Neutrophil (primary cell): Measurements from ENCODE around the gene CHI3L1.

Source experiments
- H3K27ac ChIP-seq: fragments of 200-600 bp; sonication (generic); 2 replicates; pipeline ENCODE4 v1.5.1; 2016; ENCODE audit warnings: mild to moderate bottlenecking, moderate library complexity
- H3K27me3 ChIP-seq: fragments of 200-600 bp; sonication (generic); 2 replicates; pipeline ENCODE4 v1.6.0; 2016; ENCODE audit warnings: mild to moderate bottlenecking
- H3K36me3 ChIP-seq: fragments of 200-600 bp; sonication (generic); 2 replicates; pipeline ENCODE4 v1.5.1; 2017
- H3K4me1 ChIP-seq, 2 experiments: fragments of 200-600 bp in 1 of 2; sonication (generic) in 1 of 2; 1 replicate in 1 of 2; 2 replicates in 1 of 2; pipeline versions ENCODE4 v1.5.1 to v1.6.1; 2013 to 2016; ENCODE audit warnings: low read depth in 1 of 2, low read length in 1 of 2, mild to moderate bottlenecking in 1 of 2, moderate library complexity in 1 of 2; ENCODE audit not compliant: control insufficient read depth in 1 of 2, insufficient read depth in 1 of 2
- H3K4me3 ChIP-seq, 2 experiments: fragments of 200-600 bp in 1 of 2; sonication (generic) in 1 of 2; 1 replicate in 1 of 2; 2 replicates in 1 of 2; pipeline ENCODE4 v1.5.1; 2013 to 2016; ENCODE audit warnings: low read depth in 1 of 2, low read length in 1 of 2, mild to moderate bottlenecking in 1 of 2, moderate library complexity in 1 of 2
- H3K9me3 ChIP-seq: fragments of 200-600 bp; sonication (generic); 2 replicates; pipeline ENCODE4 v1.5.1; 2016
- TF ChIP-seq, protein P1 (sequence below): fragments of 200-600 bp; sonication (generic); IDR thresholded peaks from 2 replicates; pipeline ENCODE4 v1.5.1; 2016; ENCODE audit warnings: antibody characterized with exemption

CHI3L1 gene

GRCh38 chr1:203188686-203189232 lies 2.3 kb upstream of the CHI3L1 start:
- TF ChIP-seq, protein P1, sequence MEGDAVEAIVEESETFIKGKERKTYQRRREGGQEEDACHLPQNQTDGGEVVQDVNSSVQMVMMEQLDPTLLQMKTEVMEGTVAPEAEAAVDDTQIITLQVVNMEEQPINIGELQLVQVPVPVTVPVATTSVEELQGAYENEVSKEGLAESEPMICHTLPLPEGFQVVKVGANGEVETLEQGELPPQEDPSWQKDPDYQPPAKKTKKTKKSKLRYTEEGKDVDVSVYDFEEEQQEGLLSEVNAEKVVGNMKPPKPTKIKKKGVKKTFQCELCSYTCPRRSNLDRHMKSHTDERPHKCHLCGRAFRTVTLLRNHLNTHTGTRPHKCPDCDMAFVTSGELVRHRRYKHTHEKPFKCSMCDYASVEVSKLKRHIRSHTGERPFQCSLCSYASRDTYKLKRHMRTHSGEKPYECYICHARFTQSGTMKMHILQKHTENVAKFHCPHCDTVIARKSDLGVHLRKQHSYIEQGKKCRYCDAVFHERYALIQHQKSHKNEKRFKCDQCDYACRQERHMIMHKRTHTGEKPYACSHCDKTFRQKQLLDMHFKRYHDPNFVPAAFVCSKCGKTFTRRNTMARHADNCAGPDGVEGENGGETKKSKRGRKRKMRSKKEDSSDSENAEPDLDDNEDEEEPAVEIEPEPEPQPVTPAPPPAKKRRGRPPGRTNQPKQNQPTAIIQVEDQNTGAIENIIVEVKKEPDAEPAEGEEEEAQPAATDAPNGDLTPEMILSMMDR: no peak
- Histone ChIP-seq H3K27me3 (no peaks in the 10 kb centered on the region), H3K9me3 (no peaks in the 10 kb centered on the region), H3K36me3 (peaks cover 14% of the 10 kb centered on the region), H3K4me3 (no peak overlapping the region), H3K27ac (peak overlapping the region; percentile 95), H3K4me1 (peaks cover 69 to 70% of the 10 kb centered on the region in 2 experiments)

GRCh38 chr1:203187689-203188264 lies 1.3 kb upstream of the CHI3L1 start:
- TF ChIP-seq, protein P1: no peak
- peak overlapping the region in 1 of 2 experiments; percentile 73 for H3K4me3 ChIP-seq
- no peaks in the 10 kb centered on the region for H3K9me3 ChIP-seq
- no peaks in the 10 kb centered on the region for H3K27me3 ChIP-seq
- H3K27ac ChIP-seq: peak overlapping the region; percentile 95
- peaks cover 23% of the 10 kb centered on the region for H3K36me3 ChIP-seq
- H3K4me1 ChIP-seq: peaks cover 79% of the 10 kb centered on the region in 2 experiments

DNA sequence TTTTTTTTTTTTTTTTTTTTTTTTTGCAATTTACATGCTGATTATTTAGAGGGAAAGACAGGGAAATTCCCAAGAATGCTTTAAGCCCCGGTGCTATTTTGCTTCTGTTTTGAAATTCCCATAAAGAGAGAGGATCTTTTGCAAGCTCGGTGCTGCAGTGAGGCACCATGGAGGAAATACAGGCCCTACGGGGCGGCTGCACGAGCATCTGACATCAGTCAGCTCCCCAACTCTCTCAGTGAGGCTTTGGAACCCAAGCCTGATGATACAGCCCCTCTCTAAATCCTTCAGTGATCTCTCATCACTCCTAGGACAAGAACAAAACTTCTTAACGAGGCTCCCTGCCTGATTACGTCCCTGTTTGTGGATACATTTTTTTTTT lies 791 bp upstream of the CHI3L1 start:
- TF ChIP-seq, protein P1: no peak
- H3K27me3 ChIP-seq: no peaks in the 10 kb centered on the region
- peaks cover 84% of the 10 kb centered on the region in 2 experiments for H3K4me1 ChIP-seq

DNA sequence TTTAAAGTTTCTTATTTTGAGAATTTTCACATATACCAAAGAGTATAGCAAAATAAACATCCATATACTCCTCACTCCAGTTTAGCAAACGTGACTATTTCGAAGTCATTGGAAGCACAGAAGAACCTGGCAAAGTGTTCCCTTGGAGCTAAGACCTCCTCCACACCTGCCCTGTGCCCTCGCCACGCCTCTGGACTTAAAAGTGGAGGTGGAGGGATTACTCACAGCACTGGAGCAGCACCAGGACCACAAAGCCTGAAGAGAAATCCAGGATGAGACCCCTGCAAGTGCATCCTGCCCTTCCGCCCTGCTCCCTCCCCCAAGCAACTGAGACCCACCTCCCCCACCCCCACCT lies 436 bp downstream of the CHI3L1 start:
- no peaks in the 10 kb centered on the region for H3K27me3 ChIP-seq
- H3K4me3 ChIP-seq: peak overlapping the region; percentile 60 to 73
- TF ChIP-seq, protein P1: no peak
- H3K4me1 ChIP-seq: peaks cover 92 to 96% of the 10 kb centered on the region in 2 experiments
- H3K9me3 ChIP-seq: no peaks in the 10 kb centered on the region
- peak overlapping the region; percentile 95 for H3K27ac ChIP-seq
- peaks cover 41% of the 10 kb centered on the region for H3K36me3 ChIP-seq

More for the DNA sequence above, 791 bp upstream of the CHI3L1 start:
- peak overlapping the region; percentile 95 for H3K27ac ChIP-seq
- H3K36me3 ChIP-seq: peaks cover 28% of the 10 kb centered on the region
- H3K4me3 ChIP-seq: peak overlapping the region; percentile 60 to 73
- no peaks in the 10 kb centered on the region for H3K9me3 ChIP-seq

DNA sequence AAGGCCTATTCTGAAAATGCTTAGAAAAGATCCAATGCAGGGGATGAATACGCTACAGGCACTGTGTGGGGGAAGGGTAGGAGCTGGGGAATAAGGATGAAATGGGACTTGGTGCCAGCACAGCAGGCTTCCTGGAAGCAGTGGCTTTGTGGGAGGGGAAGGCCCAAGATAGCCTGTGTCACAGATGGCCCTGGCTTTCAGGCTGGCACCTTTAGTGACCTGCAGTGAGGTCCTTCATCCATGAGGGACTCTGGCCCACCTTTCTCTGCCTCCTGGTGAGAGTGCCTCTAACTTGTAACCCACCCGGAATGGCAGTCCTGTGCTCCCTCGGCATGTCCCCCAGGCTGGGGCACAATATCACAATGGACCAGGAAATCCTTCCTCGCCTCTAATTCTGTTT lies 919 bp downstream of the CHI3L1 start:
- Histone ChIP-seq H3K36me3 (peaks cover 45% of the 10 kb centered on the region), H3K4me3 (peak overlapping the region; percentile 60 to 73), H3K27me3 (no peaks in the 10 kb centered on the region), H3K9me3 (no peaks in the 10 kb centered on the region), H3K4me1 (peaks cover 89 to 100% of the 10 kb centered on the region in 2 experiments), H3K27ac (peak overlapping the region; percentile 95)
- TF ChIP-seq, protein P1: no peak
